ENCODE measurements around the gene FANCE. TPM values are rescaled to one million over a fixed set of nuclear protein-coding genes. Genes with fewer than 3 reads are reported as not detected.

Gene FANCE
- total and polyA plus RNA-seq, 9 of the 15 experiments (the other 6 are each of a cell fraction or from before 2014, with no cell fraction given): 5.7 to 30.2 (median 17.0) TPM

DNA sequence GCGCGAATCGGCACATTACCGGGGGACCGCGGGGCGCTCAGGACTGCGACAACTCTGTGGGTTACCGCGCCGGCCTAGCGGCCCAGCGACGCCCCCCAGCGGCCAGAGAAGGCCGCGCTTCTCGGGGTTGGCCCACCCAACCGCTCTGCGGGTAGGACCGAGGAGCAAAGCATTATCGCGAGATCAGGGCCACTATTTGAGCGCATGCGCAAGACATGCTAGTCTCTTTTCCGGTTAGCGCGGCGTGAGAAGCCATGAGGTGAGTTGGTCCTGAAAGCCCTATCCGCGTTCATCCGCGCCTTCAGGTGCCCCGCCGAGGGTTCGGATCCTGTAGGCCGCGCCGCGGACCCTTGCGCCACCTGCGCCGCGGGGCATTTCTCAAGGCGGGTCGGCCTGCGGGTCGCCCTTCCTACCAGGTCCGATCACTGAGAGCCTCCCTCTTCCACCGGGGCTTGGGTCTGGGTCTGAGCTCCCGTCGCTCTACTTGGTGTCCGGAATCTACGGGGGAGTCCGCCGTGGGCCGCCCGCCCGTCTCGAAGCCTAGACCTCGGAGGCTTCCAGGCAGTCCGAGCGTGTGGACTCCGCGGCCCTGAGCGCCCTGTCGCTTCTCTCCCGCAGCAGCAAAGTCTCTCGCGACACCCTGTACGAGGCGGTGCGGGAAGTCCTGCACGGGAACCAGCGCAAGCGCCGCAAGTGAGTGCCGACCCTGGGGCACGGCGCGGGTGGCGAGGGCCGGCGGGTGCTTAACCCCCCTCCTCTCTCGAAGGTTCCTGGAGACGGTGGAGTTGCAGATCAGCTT lies 16.2 kb downstream of the FANCE start, which contains the start of gene RPL10A (continued):
- no peak for TF ChIP-seq XRCC4 (IDR thresholded peaks at IDR 0.05; ENCODE audit: extremely low read depth, insufficient read depth, insufficient read length)
- TF ChIP-seq ZNF212 (CRISPR knock-in tag; IDR thresholded peaks at IDR 0.05): no peak
- TF ChIP-seq POLR2H (tag; IDR thresholded peaks at IDR 0.05; ENCODE audit: low read depth): peak; percentile 97
- no peak for TF ChIP-seq ZBTB8A (IDR thresholded peaks at IDR 0.05; ENCODE audit: partially characterized antibody)
- TF ChIP-seq L3MBTL2 (IDR thresholded peaks at IDR 0.05): peak; percentile 92
- TF ChIP-seq POLR3A (IDR thresholded peaks at IDR 0.05; ENCODE audit: borderline replicate concordance, extremely low read depth, insufficient read depth, insufficient read length): no peak
- TF ChIP-seq ADNP (tag; IDR thresholded peaks at IDR 0.05): no peak
- peak; percentile 61 for TF ChIP-seq SMAD4 (CRISPR knock-in tag; conservative IDR thresholded peaks at IDR 0.05)
- TF ChIP-seq, protein P1, sequence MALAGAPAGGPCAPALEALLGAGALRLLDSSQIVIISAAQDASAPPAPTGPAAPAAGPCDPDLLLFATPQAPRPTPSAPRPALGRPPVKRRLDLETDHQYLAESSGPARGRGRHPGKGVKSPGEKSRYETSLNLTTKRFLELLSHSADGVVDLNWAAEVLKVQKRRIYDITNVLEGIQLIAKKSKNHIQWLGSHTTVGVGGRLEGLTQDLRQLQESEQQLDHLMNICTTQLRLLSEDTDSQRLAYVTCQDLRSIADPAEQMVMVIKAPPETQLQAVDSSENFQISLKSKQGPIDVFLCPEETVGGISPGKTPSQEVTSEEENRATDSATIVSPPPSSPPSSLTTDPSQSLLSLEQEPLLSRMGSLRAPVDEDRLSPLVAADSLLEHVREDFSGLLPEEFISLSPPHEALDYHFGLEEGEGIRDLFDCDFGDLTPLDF (CRISPR knock-in tag; IDR thresholded peaks at IDR 0.05): peak; percentile 94
- peak; percentile 96 for TF ChIP-seq SP1 (CRISPR knock-in tag; IDR thresholded peaks at IDR 0.05)
- peak; percentile 16; the same call in 1 of the 2 replicates for TF ChIP-seq GATAD2A (IDR thresholded peaks at IDR 0.05)
- TF ChIP-seq SMARCA4 (IDR thresholded peaks at IDR 0.05): no peak
- peak; percentile 95 for TF ChIP-seq PML (IDR thresholded peaks at IDR 0.05; ENCODE audit: low read length)
- peak; percentile 100 for TF ChIP-seq KDM5B (IDR thresholded peaks at IDR 0.05; ENCODE audit: insufficient replicate concordance, low read depth, low read length)
- TF ChIP-seq SIN3B (IDR thresholded peaks at IDR 0.05; ENCODE audit: low read depth): no peak
- TF ChIP-seq, protein P2, sequence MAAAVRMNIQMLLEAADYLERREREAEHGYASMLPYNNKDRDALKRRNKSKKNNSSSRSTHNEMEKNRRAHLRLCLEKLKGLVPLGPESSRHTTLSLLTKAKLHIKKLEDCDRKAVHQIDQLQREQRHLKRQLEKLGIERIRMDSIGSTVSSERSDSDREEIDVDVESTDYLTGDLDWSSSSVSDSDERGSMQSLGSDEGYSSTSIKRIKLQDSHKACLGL (CRISPR knock-in tag; IDR thresholded peaks at IDR 0.05; ENCODE audit: borderline replicate concordance, poor library complexity, severe bottlenecking): peak; percentile 96
- TF ChIP-seq DPF2 (IDR thresholded peaks at IDR 0.05): no peak
- peak; percentile 94; the same call in 1 of the 2 replicates for TF ChIP-seq ZNF830 (CRISPR knock-in tag; IDR thresholded peaks at IDR 0.05)
- TF ChIP-seq U2AF1 (optimal IDR thresholded peaks at IDR 0.05; ENCODE audit: low read depth, low read length): peak; percentile 88
